GM18907 (cell line): Measurements from ENCODE around the gene MSI1.

Source experiments
- ATAC-seq: cut with Tn5 transposase; IDR thresholded peaks from one replicate; pipeline ENCODE4 v1.9.1; 2021; ENCODE audit warnings: mild to moderate bottlenecking, moderate library complexity; ENCODE audit not compliant: unreplicated experiment

The MSI1 gene

DNA sequence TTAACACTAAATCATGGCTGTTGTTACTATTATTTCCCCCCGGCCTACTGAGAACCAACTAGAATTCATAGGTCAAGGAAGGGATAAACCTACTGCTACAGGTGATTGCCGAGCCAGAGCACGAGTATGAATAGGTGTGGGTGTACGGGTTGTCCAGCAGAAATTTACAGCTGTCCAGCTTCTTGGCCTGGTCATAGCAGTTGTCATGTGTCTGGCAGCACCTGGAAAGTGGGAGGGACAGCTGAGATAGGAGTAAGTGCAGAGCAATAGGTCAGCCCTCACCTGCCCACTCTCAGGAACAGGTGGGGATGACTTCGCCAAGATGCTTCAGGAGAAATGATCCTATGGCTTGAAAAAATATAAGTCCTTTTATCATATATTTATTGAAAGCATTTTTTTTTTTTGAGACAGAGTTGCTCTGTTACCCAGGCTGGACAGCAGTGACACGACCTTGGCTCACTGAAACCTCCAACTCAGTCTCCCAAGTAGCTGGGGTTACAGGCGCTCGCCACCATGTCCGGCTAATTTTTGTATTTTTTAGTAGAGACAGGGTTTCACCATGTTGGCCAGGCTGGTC, 44.0 kb downstream of the MSI1 start:
- no peak for ATAC-seq

DNA sequence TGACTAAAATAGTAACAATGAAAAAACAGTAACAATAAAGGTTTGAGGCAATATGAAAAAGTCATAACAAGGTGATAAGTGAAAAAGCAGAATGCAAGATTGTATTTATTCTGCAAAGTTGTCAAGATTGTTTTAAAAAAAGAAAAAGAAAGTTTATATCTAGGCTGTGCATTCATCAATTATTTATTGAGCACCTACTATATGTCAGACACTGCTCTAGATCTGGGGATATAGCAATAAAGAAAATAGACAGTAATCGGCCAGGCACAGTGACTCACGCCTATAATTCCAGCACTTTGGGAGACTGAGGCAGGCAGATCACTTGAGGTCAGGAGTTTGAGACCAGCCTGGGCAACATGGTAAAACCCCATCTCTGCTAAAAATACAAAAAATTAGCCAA, 45.2 kb downstream of the MSI1 start:
- ATAC-seq: no peak

DNA sequence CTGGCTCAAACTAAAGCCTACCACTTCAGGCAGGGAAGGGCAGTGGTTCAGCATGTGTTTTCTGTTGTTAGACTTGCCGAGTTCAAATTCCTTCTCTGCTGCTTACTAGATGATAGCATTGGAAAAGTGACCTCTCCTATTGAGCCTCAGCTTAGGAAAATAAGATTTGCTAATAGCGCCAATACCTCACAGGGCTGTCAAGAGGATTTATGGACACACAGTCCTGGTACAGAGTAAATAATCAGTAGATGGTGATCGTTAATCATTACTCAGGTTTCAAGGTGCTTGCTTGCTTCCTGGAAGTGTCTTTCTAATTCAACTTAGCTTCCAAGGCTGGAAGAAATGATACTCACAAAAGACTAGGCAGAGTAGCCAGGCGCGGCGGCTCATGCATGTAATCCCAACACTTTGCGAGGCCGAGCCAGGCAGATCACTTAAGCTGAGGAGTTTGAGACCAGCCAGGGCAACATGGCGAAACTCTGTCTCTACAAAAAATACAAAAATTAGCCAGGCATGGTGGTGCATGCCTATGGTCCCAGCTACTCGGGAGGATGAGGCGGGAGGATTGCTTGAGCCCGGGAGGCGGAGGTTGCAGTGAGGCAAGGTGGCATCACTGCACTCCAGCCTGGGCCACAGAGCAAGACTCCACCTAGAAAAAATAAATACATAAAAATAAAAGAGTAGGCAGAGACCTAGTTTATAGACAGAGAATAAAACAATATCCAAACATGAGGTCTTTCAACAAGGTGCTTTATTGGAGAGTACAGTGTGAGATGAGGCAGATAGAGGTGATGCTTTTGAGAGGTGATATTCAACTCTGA, 47.4 kb downstream of the MSI1 start:
- ATAC-seq: no peak

DNA sequence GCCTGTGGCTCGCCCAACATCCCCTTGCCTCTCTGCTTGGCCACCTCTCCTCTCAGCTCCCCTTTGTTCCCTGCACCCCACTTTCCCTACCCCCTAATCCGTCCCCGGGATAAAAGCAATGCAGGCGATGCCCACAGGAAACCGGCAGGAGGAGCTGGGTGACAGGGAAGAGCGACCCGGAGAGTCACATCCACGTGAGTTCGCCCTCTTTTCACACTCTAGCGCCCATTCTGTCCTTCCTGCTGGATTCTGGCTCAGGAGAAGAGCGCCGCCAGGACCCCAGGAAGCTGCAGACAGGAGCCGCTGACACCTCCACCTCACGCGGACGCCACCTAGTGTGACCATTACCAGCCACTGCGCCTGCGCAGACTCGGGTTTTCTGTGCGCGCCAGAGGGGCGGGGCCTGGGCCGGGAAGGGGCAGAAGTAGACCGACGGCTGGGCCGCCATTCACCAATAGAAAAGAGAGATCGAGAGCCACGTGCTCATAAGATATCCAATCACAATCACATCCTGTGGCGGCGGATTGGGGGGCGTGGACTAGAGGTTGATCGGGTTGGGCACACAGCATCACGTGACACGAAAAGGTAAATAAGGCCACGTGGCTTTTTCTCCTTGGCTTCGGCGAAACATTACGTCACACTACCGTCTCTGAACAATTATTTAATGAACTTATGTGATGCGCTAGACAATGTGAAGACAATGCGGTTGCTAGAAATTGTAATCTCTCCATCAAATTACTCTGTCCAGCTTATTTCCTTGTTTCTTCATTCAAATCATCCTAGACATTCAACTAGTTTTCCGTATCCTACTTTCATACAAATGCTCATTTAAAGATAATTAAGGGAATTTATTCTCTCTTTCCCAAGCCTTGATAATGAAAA, 51.5 kb downstream of the MSI1 start:
- ATAC-seq: peak; percentile 96

DNA sequence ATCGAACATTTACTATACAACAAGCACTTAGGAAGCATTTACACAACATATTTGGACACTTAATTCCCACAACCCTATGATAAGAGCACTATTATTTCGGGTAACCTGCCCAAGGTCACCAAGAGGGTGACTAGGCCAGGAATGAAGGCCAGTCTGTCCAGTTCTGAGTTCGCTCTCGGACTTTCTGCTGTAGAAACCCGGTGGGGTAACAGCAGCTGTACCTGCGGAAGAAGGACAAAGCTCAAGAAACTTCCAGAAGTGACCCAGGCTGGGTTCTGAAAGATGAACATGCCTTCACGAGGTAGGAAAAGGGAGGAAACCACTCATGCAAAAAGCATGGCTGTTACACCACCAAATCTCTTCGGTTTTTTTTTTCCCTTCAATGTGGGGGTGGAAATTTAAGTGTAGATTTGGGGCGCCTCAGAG, 52.2 kb downstream of the MSI1 start:
- ATAC-seq: no peak

DNA sequence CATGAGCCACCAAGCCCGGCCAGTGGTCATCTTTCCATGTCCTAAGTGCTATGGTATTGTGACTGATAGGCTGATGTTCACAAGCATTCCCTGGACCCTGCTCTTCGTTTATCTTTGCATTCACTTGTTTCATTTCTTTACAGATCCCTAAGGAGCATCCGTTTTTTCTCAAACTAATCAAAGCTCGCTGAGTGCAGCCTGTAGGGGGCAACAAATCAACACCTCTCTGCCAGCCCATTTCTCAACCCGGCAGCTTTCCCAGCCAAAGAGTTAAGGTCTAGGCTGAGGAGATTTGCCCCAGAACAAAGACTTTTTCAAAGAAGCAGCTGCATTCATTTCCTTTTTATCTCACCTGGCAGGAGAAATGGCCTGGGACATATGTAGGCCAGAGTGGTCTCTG, 54.7 kb downstream of the MSI1 start:
- ATAC-seq: no peak

DNA sequence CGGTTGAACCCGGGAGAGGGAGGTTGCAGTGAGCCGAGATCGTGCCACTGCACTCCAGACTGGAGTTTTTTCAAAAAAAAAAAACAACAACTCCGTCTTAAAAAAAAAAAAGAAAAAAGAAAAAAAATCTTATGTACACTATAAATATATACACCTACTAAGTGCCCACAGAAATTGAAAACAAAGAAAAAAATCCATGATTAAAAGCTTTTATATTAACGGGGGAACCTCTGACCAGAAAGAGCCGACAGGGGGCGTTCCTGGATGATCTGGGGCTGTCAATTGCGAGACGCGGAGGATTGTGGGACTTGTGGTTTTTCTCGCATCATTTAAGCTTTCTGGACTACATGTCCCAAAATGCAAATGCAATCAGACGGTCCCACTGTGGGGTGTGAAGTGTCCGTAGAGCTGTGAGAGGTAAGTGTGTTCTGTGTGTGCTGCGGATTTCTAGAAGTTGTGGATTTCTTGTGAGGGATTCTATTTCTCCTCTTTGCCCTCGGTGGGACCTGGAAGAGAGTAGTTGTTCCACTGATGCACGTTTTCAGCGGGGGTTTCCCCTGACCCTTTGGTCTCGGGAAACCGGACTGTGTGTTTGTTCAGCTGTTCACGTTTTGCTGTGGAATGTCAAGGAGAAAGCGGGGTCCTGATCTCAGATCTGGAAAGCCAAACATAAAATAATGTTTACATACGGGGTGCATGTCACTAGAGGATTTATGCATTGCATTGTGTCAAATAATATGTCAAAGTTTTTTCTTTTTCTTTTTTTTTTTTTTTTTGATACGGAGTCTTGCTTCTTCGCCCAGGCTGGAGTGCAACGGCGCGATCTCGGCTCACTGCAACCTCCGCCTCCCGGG, 66.8 kb downstream of the MSI1 start, which contains the start of gene SIRT4:
TSS of gene SIRT4 (plus strand) at position 360 of the 854 bp plus-strand sequence. CDS start 1,241 bp downstream, outside the sequence.
- peak; percentile 97 for ATAC-seq

DNA sequence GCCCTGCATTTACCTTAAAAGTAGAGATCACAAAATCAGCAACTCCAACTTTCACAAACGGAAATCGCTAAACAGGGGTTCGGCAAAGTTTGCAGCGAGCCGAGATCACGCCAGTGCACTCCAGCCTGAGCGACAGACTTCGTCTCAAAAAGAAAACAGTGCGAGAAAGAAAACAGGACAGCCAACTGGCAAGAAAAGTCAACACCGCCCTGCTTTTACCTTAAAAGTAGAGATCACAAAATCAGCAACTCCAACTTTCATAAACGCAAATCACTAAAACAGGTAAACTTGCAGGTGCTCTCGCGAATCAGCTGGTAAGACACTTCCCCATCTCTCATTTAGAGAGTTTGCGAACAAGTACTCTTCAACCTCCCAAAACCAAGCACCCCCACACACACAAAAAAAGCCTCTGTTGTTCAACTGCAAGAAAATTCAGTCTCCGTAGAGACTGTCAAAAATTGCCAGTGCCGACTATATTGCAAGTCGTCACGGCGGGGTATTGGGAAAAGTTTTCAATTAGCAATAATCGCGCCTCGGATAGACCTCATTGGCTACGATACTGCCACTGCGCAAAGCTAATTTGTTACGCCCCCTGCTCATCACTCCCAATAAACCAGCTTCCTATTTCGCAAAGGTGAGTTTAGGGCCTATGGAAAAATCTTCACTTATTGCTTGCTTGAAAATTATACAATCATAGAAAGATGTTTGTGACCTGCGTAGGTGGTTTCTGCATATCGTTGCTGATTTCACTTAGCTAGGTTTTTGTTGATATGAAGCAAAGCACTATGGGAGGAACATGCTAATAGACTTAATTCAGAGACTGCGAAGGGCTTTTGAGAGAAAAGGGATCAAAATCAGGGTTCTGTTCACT, 76.1 kb downstream of the MSI1 start, which contains the start of gene RNU4-1:
TSS of gene RNU4-1 (minus strand) at position 577 of the 871 bp plus-strand sequence.
- peak; percentile 47 for ATAC-seq

DNA sequence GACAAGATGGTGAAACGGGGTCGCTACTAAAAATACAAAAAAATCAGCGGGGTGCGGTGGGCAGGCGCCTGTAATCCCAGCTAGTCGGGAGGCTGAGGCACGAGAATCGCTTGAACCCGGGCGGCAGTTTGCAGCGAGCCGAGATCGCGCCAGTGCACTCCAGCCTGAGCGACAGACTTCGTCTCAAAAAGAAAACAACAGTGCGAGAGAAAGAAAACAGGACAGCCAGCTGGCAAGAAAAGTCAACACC, 76.6 kb downstream of the MSI1 start:
- ATAC-seq: peak; percentile 11
